HG03457 (cell line): Measurements from ENCODE around the gene EIF2S3.

Source experiments
- ATAC-seq: cut with Tn5 transposase; IDR thresholded peaks from one replicate; pipeline ENCODE4 v1.9.1; 2021; ENCODE audit warnings: moderate number of reproducible peaks; ENCODE audit not compliant: unreplicated experiment

EIF2S3 gene

DNA sequence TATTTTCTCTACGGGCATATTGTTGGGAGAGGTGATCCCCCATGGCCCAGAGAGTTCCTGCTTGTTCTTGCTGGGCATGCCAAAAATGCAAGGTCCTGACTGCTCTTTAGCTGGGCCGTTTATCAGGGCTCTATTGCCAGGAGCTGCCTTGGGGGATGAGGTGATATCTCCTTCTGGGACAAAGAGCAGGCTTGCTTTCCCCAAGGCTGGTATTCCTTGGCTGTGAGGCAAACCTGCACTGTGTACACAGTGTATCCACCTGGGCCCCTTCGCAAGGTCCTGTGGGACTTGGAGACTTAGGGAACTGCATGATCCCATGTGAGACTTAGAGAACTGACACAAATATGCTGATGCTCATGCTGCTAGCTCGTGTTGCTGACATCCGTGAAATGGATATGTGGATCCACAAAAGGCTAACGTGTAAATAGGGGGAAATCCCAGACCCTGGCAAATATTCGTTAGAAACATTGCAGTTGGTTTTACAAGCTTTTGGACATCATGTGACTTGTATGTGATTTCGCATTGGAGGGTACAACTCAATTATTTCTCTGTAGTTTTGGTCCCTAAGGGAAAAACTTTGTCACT lies 70.4 kb downstream of the EIF2S3 start:
- no peak for ATAC-seq
